HG03575 (cell line): ENCODE measurements around the gene FSTL4.

Source experiments
- ATAC-seq: cut with Tn5 transposase; IDR thresholded peaks from one replicate; pipeline ENCODE4 v1.9.1; 2021; ENCODE audit not compliant: unreplicated experiment, insufficient number of reproducible peaks, low FRiP score; ENCODE audit errors: extremely low read depth

The FSTL4 gene

DNA sequence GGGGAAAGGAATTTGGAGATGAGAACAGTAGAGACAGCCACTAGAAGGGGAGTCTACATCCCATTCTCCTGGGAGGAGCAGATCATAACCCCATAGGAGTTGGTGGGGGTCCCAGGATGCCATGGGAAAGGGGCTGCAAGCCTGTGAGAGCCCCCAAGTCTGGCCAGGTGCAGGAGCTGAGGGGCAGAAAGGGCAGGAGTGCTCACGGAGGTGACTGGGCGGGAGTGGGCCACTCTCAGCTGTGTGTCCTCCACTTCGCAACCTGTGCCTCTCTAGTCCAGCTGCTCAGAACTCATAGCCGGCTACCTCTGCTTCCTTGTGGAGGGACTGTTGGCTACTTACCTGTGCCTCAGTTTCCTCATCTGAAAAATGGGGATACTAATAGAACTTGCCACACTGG is 263.9 kb downstream of the FSTL4 start:
- ATAC-seq: no peak

DNA sequence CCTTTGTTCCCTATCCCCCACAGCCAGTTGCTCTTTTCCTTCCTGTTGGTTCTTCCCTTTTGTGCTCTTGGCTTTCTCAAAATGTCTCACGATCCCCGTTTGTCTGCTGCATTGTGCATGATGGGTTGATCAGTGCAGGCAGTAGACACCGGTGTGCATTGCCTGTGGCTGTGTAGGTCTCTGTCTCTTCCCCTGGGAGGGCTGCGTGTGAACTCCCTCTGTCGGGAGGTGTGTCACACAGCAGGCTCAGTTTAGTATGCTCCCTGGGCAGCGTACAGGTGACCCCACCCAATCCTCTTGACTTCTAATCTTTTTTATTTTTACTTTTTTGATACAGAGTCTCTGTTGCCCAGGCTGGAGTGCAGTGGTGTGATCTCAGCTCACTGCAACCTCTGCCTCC is 265.3 kb downstream of the FSTL4 start:
- ATAC-seq: no peak

- no peak for ATAC-seq
Observed at GRCh38 chr5:133344266-133344665, 268.1 kb downstream of the FSTL4 start.

- no peak for ATAC-seq
Observed at GRCh38 chr5:133343196-133343595, 269.1 kb downstream of the FSTL4 start.

DNA sequence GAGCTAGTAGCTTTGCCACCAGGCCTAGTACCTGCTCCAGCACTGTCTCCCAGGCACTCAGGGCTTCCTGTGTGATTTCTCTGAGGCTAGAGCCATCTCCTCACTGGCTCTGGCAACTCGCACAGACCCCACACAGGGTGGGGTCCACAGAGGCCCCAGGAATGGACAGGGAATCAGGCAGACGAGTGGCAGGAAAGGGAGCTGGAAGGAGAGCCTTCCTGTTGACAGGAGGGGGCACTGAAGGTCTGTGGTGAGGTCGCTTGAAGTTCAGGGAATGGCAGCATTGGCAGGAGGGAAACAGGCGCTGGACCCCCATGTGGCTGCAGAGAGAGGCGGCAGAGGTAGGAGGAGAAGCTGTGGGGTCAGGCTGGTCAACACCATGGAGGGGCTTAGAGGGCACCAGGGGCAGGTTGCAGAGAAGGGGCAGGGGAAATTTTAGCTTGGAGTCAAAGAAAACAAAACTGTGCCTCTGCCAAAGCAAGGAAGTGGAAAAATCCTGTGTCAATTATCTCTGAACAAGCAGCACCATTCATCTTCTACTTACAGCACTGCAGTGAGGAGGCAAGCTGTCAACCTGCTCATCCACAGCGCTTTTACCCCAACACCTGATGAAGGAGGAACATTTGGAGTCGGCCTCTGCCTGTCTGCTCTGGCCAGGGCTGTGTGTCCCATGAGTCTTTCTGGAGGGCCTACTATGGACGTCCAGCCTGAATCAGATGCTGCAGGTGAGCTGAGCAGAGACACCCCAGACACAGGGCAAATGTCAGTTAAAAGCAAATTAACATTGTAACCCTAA is 270.2 kb downstream of the FSTL4 start:
- ATAC-seq: no peak

- ATAC-seq: no peak
Observed at GRCh38 chr5:133341296-133341695, 271.0 kb downstream of the FSTL4 start.

- ATAC-seq: no peak
Observed at GRCh38 chr5:133340822-133341221, 271.5 kb downstream of the FSTL4 start.

GRCh38 chr5:133340002-133340755 is 272.2 kb downstream of the FSTL4 start:
- ATAC-seq: no peak

DNA sequence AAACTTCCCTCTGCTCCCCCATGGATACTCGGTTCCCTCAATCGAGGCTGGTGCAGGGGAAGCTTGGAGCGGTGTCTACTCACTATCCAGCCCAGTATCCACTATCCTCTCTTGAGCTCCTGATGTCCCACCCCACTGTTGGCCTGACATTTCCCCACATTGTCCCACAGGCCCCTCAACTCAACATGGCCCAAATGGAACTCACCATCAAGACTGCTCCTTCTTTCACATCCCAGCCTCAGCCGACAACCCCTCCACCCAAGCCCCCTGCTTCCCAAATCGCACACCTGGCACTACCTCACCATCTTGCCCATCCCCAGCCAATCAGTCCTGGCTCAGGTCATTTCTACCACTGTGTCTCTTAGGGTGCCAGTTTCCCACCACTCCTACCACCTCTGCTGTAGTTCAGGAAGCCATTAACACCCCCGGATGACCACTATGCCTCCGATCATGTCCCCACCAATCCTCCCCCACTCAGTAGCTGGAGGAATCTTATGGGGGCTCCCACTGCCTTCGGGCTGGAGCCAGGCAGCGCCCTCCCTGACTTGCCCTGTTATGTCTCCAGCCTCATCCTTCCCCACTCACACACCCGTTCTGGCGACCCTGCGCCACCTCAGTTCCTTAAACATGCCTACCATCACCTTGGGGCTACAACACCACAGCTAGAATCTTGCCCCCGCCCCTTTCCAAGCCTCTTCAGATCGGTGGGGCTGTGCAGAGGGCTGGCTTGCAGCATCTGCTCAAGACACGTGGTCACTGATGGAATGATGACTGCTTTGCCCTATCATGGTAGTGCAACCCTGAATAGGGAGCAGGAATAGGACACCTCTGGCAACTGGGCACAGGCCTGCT is 273.6 kb downstream of the FSTL4 start:
- ATAC-seq: no peak

- no peak for ATAC-seq
Observed at GRCh38 chr5:133337795-133338445, 274.4 kb downstream of the FSTL4 start.

DNA sequence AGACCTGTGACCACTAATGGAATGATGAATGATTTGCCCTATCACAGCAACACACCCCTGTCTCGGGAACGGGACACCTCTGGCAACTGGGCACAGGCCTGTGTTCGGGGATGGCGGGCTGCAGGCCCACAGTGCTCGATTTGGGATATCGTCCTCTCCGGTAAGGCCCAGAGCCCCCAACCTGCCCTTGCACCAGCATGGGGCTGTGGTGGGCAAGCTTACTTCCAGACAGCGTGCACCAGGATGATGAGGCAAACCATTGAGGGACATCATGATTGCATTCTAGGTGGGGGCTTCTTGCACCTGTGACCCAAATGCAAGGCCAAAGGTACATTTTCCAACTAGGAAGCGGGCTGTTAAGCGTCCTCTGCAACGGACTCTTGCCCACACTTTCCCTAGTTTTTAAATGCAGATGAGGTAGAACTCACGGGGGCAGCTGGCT is 275.4 kb downstream of the FSTL4 start:
- no peak for ATAC-seq

DNA sequence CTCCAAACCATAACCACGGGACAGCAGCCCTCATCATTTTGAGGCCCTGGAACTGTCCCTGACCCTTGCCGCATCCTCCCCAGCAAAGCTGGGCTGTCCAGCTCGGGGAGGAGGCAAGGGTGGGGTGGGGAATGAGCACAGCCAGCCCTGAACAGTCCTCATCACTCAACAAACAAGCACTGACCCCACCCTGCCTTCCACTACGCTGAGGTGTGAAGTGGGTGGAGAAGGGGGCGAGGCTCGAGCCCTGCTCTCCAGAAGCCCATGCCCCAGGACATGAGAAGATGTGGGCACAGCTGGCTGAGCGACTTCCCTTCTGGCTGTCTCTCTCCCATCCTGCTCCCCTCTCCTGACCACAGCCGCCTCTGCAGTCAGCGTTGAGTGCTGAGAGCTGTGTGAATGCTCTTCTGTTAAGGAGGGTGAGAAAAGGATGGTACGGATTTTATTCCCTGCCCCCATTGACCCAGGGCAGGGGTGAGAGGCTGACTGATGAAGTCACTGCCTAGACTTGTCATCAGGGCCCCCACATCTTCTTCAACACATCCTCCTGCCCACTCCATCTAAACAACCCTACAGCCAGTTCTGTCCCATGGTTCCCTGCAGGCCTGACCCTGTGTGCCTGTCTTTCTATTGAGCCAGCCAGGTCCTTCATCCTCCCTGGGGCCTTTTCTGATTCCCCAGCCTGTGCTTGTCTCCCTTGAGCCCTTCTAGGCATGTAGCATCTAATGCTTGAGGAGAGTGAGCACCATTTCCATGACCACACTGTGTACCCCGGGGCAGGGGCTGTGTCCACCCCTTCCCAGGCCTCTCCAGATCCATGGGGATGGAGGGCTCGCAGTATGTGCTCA is 276.0 kb downstream of the FSTL4 start:
- no peak for ATAC-seq

- ATAC-seq: no peak
Observed at GRCh38 chr5:133334796-133335639, 277.3 kb downstream of the FSTL4 start.

GRCh38 chr5:133333326-133334150 is 278.8 kb downstream of the FSTL4 start:
- ATAC-seq: no peak

GRCh38 chr5:133332439-133333024 is 279.8 kb downstream of the FSTL4 start:
- no peak for ATAC-seq

DNA sequence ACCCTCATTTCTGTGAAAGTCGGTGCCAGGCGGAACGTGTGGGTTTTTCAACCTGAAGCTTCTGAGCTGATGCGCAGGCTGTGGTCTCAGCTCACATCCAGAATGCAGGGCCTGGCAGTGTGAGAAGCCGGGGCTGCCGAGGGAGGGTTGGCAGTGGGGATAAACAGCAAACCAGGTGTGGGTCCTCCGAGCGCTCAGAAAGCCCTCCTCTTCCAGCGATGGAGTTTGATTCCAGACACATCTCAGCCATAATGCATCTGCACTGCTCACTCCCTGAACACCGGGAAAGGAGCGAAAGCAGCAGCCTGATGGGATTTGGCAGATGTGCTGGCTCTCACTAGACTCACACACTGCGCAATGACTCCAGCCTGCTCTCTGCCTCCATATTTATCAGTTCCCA is 280.4 kb downstream of the FSTL4 start:
- no peak for ATAC-seq
